ENCODE results near the gene TMEM138.

GRCh38 chr11:61339490-61339878, 22.7 kb upstream of the TMEM138 start:
- TF ChIP-seq CTCF (IDR thresholded peaks at IDR 0.05) (no peak), POLR2A (IDR thresholded peaks at IDR 0.05) (no peak), POLR2AphosphoS5 (IDR thresholded peaks at IDR 0.05) (no peak)
